ENCODE data around the gene IL1B.
"Not testable (repeated sequence)": the region's sequence is repeated elsewhere in the genome, so short reads cannot be mapped to it uniquely, and the experiment has no call there.

The IL1B gene

DNA sequence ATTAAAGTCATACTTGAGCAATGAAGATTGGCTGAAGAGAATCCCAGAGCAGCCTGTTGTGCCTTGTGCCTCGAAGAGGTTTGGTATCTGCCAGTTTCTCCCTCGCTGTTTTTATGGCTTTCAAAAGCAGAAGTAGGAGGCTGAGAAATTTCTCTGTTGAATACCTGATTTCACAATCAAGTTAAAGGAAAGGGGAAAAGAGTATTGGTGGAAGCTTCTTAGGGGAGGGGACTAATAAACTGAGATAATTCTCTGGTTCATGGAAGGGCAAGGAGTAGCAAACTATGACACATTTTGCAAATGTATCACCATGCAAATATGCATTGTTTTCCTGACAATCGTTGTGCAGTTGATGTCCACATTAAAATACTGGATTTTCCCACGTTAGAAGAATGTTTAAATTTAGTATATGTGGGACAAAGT lies at the start of gene IL1B:
IL1B (minus strand) TSS at position 85 of the 423 bp plus-strand sequence. CDS start 550 bp downstream, outside the sequence.
- no peak for DNase-seq (ENCODE audit: low spot score)

GRCh38 chr2:112886291-112886690 lies 49.7 kb upstream of the IL1B start:
- no peak for DNase-seq (ENCODE audit: low spot score)

DNA sequence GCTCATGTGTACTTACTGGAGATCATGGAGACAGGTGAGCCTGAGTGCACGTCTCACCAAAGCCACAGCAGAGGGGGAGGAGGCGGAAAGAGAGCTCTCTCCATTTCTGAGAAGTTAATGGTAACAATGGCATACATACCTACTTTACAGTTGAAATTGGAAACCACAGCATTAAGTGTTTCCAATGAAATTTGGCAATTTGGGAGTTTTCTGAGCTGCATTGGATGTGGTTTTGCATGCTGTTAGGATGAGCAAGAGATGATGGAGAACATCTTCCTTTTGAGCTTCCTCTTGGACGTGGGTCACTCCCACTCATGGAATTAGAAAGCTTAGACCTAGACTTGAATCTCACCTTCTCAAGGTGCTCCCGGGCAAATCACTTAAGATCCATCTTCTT lies 48.9 kb upstream of the IL1B start:
- DNase-seq (ENCODE audit: low spot score): no peak

DNA sequence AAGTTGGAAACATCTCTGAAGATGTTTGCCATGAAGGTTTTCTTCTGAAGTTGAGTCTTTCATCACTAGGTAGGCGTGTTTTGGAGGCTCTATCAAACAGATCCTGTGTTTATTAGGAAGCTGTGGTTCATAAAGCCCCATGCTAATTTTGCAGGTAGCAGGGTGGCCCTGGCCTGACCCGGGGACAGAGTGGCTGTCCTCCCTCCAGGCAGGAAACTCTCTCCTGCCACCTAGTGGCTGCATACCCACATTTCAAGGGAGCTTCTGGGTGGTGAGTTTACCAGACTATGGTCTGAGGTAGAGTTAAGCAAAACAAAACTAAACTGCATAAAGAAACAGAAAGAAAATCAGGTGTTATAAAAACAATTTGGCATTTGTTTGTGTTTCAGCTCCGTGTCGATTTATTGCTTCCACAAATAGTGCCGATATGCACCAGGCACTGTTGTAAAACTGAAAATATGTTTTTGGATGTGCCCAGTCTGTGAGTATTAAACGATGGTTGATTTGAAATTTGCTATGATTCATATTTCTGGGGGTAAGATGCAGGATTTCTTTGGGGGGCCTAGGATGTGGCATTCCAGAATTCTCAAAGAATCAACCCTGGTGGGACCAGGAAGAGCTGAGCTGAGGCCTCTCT lies 48.4 kb upstream of the IL1B start:
- DNase-seq (ENCODE audit: low spot score): peak; percentile 86

- DNase-seq (ENCODE audit: low spot score): no peak
Measured at GRCh38 chr2:112883669-112884068, 47.1 kb upstream of the IL1B start.

GRCh38 chr2:112881217-112881985 lies 44.8 kb upstream of the IL1B start:
- no peak for DNase-seq (ENCODE audit: low spot score)

DNA sequence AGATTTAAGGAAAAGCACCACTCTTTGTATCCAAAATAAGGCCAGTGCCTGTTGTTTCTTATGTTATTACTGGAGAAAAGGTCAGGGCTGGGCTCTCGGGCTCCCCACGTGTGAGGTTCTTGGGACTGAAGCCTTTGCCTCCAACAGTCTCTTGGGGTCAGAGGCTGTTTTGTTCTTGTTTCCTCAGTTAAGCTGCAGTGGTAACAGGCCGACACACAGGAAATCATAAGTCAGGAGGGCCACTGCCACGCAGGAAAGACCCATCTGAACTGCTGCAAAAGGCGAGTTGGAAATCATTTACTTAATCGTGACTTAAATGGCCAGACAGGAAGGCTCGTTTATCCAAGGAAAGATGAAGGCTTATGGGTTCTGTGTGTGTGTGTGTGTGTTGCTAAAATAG lies 44.1 kb upstream of the IL1B start:
- DNase-seq (ENCODE audit: low spot score): no peak

- no peak for DNase-seq (ENCODE audit: low spot score)
Measured at GRCh38 chr2:112880091-112880531, 43.5 kb upstream of the IL1B start.

DNA sequence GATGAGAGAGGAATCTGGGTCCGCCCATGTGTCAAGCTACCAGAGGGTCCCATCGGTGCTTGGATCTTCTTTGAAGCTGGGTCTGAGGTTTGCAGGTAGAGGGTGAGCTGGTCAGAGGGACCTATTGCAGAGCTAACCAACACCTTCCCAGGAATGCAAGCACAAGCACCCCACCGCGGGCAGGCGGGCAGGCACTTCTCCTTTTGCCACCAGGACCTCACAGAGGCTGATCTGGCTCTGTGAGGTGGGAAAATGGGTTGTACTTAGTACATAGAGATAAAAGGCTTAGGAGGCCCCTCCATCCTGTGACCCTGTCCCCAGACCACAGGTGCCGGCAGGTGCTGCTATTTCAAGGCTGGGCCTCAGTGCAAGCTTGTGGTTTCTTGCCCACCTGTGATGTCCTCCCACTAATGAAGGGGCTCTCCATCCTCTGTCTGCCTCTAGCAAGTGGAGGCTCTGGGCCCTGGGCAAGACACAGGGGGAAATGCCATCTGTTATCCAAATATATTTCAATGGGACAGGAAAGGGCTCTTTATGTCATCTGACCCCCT lies 43.0 kb upstream of the IL1B start:
- DNase-seq (ENCODE audit: low spot score): no peak

GRCh38 chr2:112877423-112877822 lies 40.8 kb upstream of the IL1B start:
- no peak for DNase-seq (ENCODE audit: low spot score)

- no peak for DNase-seq (ENCODE audit: low spot score)
Measured at GRCh38 chr2:112876971-112877361, 40.4 kb upstream of the IL1B start.

GRCh38 chr2:112876257-112876970 lies 39.8 kb upstream of the IL1B start:
- DNase-seq (ENCODE audit: low spot score): no peak

GRCh38 chr2:112870841-112871835 lies 34.6 kb upstream of the IL1B start:
- DNase-seq (ENCODE audit: low spot score): no peak

GRCh38 chr2:112869258-112869842 lies 32.8 kb upstream of the IL1B start:
- DNase-seq (ENCODE audit: low spot score): no peak

DNA sequence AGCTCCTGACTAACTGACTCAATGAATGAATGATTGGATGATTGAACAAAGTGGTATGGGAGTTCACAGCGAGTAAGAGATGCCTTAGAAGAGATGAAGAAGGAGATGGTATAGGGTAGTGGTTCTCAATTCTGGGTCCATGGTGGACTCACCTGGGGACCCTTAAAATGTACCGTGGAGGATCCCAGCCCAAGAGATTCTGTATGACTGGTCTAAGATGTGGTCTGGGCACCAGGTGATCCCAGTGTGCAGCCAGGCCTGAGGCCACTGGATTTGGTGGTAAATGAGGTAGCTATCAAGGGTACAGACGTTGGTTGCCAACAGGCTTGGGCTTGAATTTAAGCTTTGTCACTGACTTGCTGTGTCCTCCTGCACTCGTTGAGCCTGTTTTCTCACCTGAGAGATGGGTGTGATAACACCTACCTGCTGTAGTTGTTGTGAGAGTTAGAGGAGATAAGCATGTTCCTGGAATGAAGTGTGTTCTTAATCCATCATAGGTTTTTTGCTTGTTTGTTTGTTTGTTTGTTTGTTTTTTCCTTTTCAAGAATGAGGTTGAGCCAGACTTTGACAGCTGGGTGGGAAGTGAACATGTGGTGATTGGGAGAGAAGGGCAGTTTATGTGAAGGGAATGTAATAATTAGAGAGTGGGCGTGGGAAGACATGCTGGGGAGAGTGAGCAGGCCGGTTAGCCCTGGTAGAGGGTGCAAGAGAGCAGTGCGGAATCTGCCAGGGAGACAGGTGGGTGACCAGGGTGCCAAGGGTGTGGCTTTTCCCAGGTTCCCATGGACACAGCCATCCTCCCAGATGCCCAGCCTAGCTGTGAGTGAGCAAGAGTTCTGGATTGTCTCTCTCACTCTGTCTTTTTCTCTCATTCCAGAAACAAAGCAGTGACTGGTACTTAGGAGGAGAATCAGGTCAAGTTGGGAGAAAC lies 31.4 kb upstream of the IL1B start:
- DNase-seq (ENCODE audit: low spot score): no peak

DNA sequence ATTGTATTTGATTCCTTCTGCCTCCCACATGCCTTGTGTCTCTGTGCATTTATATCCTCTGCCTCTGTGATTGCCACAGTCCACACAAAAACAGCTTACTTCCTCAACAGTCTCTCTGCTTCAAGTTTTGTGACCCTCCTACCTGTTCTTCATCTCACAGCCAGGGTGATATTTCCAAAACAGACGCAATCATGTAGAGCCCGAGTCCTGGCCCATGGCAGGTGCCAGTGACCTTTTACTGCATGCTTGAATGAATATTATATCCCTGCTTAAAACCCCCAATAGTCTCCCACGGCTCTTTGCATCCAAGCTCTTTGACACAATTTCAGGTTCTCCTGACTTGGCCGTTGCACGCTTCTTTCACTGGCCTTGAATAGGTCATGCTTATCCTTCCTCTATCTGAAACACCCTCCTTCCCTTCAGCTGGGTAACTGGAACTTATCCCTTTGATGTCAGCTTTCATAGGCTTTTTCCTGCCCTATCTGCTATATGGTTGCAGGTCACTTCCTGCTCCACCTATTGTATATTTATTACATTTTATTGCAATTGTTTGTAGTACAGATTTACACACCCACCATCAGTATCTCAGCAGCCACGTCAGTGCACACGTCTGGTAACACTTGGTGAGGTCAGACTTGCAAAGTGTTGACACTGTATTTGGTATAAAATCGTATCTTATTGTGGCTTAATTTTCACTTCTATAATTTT lies 29.7 kb upstream of the IL1B start:
- no peak for DNase-seq (ENCODE audit: low spot score)

GRCh38 chr2:112864072-112864471 lies 27.5 kb upstream of the IL1B start:
- no peak for DNase-seq (ENCODE audit: low spot score)

DNA sequence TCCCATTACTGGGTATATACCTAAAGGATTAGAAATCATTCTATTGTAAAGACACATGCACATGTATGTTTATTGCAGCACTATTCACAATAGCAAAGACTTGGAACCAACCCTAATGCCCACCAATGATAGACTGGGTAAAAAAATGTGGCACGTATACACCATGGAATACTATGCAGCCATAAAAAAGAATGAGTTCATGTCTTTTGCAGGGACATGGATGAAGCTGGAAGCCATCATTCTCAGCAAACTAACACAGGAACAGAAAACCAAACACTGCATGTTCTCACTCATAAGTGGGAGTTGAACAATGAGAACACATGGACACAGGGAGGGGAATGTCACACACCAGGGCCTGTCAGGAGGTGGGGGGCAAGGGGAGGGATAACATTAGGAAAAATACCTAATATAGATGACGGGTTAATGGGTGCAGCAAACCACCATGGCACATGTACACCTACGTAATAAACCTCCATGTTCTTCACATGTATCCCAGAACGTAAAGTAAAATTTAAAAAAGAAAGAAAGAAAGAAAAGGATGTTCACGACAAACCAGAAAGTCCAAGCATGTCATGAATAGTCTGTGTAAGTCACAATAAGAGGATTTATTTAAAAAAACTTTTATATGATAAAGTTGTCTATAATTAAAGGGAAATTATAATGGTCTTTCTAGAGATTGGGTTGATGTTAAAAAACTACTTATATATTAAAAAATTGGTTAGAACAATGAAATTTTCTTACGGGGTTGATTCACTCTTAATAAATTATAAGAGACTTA lies 23.0 kb upstream of the IL1B start:
- DNase-seq (ENCODE audit: low spot score): not testable (repeated sequence)

Measured in HuH-7.5 (cell line).